Measurements from ENCODE around the gene SCART1.
"Not testable (repeated sequence)": the region's sequence is repeated elsewhere in the genome, so short reads cannot be mapped to it uniquely, and the experiment has no call there.

Gene SCART1

DNA sequence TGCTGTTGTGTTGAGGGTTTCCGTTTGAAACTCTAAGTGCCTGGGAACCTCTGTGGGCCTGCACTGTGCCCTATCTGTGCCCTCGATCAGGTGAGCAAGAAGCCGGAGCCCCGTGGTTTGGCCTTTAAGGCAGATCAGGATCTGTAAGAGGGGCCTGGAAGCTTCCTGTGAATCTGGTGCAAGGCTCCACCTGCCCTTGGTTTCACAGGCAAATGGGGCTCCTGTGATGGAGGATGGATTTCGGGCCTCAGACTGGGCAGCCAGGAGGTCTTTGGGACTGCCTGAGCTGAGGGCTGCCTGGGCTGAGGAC, 21.6 kb downstream of the SCART1 start:
- peak; percentile 63 for DNase-seq

DNA sequence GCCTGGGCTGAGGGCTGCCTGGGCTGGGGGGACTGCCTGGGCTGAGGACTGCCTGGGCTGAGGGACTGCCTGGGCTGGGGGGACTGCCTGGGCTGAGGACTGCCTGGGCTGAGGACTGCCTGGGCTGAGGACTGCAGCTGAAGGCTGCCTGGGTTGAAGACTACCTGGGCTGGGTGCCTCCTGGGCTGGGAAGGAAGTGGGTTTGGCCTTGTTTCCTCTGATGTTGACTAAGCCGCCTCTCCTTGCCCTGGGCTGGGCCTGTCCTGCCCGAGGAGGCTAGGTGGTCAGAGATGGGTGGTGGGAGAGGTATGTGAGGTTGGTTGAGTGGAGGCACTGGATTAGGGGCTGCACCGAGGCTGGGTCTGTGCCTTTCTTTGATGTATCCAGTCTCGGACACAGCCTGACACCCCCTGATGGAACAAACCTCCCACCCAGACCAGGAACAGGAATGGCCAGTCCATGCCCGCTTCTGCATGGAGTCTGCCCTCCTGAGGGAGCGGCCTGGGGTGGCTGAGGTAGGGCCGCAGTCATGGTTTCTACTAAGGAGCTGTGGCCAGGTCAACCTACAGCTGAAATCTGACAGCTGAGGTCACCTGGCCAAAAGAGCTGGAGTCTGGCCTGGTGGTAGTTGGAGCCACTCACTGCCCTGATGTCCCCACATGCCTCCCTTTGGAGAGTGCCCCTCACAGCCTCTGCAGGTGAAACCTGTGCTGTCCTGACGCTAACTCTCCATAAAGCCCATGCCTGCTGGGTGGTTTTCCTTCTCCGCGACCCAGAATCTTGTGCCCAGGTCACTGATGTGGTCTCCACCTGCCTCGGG, 22.3 kb downstream of the SCART1 start:
- no peak for DNase-seq

DNA sequence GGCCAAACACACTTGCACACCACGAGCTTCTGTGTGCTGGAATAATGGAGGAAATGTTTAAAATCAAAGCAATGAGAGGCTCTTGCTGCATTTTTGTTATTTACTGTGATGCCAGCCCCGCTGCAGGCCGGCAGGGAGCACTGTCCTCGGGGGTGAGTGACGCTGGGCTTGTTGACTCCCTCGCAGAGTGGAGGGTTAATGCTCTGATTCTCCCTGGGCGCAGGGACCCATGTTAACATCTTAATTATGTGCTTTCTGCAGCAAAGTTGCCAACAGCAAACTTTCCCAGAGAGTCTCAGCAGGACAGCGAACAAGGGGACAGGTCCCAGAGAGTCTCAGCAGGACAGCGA, 22.9 kb downstream of the SCART1 start:
- DNase-seq, result no peak

DNA sequence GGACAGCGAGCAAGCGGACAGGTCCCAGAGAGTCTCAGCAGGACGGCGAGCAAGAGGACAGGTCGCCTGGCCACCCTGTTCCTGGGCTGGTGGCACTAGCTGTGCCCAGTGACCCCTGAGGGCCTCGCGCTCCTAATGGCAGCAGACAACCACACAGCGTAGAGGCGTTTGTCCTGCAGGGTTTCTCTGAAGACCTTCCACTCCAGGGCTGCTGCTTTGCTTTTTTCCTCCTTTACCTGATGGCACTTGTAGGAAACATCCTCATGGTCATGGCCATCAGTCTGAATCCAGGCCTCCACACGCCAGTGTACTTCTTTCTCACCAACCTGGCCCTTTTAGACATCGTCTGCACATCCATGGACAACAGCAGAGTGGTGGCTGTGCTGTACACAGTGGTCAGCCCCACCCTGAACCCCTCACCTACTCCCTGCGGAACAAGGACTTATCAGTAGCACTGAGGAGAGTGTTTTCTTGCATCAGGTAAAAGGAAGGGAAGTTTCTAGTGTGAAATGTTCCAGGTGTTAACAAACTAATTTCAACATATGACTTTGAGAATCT, 27.4 kb downstream of the SCART1 start:
- DNase-seq, result no peak

DNA sequence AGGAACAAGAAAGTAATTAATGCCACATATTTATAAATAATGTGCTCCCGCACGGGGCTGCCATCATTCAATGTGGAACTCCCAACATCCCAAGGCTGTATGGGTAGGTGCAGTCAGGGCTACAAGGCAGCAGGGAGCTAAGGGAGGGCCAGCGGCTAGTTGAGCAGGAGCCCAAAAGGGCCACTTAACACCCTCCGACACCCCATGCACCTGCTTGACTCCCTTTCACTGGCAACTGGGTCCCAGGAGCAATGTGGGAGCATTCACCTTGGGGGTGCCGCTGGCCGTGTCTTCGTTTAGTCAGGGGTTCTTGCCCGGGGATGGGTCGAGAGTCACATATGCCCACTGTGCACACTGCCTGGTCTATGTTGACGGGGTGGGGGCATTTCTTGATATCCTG, 27.9 kb downstream of the SCART1 start:
- DNase-seq, result no peak

DNA sequence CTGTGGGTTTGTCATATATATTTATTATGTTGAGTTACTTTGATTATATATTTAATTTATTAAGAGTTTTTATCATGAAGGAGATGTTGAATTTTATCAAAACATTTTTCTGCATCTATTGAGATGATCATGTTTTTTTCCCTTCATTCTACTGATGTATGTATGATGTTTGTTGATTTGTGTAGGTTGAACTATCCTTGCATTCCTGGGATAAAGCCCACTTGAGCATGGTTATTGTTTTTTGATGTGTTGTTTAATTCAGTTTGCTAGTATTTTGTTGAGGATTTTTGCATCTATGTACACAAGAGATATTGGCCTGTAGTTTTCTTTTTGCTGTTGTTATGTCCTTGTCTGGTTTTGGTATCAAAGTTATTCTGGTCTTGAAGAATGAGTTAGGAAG, 31.1 kb downstream of the SCART1 start:
- no peak for DNase-seq

DNA sequence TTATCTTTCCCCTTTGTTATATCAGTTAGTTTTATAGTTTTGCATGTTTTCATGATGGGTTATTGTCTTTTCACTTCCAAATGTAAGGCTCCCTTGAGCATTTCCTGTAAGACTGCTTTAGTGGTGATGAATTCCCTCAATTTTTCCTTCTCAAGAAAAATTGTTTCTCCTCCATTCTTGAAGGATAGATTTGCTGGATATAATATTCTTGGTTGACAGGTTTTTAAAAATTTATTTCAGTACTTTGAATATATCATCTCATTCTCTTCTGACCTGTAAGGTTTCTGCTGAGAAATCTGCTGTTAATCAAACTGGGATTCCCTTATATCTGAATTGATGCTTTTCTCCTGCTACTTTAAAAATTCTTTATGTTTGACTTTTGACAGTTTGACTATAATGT, 33.3 kb downstream of the SCART1 start:
- no peak for DNase-seq

DNA sequence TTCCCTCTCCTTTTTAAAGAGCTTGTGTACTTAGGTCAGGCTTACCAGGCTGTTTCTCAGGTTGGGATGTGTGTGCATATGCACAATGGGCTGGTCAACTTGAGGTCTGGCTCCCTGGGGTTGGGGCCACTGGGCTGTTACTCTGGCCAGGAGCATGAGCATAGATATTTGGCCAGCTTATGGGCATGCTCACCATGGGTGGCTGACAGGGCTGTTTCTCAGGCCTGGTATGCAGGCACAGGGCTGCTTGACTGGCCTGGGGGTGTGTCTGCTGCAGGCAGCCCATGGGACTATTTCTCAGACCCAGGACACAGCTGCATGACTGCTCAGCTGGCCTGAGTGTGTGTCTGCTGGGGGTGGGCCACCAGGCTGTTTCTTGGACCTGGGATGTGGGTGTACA, 34.6 kb downstream of the SCART1 start:
- DNase-seq, result no peak

DNA sequence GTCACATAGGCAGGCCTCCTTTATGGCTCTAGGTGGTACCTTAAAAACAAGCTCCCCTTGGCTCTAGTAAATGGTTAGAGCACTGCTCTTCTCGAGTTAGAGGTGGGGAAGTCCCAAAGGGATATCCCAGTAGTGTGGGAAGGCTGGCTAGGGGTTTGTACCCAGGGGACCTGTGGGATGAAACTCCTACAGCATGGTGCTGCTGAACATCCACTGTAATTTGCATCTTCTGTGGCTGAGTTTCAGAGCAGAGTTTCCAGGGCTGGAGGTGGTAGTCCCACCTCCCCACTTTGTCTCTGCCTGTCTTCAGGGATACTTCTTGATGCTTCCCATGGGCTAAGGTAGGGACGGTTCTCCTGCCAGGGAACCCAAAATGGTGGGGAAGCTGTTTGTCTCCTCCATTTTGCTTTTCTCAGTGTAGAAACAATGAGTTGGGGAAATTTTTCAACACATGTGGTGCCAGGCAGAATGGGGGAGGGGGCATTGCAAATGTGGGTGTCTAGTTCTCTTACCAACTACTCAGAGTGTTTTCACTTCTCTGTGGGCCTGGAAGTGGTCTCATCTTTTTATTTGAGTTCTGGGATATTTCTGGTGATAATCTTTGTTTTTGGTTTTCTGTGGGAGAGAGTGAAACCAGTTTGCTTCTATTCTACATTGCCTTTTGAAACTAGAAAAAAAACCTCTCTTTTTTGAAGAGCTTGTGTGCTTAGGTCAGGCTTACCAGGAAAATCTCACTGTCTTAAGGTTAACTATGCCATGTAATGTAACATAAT, 36.3 kb downstream of the SCART1 start:
- peak; percentile 38 for DNase-seq

DNA sequence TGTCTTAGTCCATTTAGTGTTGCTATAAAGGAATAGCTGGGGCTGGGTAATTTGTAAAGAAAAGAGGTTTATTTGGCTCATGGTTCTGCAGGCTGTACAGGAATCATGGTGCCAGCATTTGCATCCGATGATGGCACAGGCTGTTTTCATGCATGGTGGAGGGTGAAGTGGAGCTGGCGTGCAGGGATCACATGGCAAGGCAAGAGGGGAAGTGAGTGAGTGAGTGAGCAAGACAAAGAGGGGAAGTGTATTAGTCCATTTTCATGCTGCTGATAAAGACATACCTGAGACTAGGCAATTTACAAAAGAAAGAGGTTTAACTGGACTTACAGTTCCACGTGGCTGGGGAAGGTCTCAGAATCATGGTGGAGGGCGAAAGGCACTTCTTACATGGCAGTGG, 39.8 kb downstream of the SCART1 start:
- not testable (repeated sequence) for DNase-seq

DNA sequence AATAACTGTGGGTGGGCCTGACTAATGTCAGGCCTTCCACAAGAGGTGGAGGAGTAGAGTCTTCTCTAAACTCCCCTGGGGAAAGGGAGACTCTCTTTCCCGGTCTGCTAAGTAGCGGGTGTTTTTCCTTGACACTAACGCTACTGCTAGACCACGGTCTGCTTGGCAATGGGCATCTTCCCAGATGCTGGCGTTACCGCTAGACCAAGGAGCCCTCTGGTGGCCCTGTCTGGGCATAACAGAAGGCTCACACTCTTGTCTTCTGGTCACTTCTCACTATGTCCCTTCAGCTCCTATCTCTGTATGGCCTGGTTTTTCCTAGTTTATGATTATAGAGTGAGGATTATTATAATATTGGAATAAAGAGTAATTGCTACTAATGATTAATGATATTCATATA, 43.6 kb downstream of the SCART1 start:
- peak; percentile 34 for DNase-seq

DNA sequence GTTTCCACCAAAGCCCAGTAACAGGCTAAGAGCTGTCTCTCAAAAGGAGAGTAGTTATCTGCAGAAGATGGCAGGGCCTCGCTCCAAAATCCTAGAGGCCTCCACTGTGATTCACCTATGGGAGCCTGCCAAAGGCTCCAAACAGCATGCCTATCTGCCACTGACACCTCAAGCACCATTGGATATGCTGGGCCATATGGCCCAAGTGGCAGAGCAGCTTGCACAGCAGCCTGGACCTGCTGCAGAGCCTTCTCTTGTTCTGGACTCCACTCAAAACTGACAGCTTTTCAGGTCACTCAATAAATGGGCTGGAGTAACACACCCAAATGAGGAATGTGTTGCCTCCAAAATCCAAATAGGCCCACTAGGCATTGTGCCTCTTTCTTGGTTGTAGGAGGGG, 45.4 kb downstream of the SCART1 start:
- DNase-seq, result not testable (repeated sequence)

DNA sequence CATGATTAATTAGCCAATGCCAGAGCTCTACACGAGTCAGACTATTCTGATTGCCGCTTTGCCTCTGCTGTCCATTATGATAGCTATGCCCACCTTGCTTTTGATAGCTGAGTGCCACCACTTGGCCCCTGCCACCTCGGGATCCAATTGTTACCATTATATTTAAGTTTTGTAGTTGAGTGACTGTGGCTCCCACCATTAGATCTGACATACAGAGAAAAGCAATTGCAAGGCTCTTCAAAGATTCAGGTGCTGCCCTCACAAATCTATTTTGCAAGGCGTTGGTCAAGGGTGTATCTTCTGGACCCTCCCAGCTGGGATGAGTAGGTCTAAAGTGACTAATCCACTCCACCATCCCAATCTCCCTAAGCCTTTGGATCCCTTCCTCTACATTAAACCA, 47.2 kb downstream of the SCART1 start:
- DNase-seq, result not testable (repeated sequence)

DNA sequence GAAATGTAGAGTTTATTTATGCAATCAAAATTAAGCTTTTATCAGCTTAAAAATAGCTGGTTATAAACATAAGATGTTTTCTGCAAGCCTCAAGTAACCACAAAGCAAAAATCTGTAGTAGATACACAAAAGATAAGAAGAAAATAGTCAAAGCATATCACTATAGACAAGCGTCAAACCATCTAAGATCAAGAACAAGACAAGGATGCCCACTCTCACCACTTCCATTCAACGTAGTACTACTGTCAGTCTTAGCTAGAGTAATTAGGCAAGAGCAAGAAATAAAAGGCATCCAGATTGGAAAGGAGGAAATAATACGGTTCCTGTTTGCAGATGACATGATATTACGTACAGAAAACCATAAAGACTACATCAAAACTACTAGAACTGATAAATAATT, 56.0 kb downstream of the SCART1 start:
- DNase-seq, result no peak

DNA sequence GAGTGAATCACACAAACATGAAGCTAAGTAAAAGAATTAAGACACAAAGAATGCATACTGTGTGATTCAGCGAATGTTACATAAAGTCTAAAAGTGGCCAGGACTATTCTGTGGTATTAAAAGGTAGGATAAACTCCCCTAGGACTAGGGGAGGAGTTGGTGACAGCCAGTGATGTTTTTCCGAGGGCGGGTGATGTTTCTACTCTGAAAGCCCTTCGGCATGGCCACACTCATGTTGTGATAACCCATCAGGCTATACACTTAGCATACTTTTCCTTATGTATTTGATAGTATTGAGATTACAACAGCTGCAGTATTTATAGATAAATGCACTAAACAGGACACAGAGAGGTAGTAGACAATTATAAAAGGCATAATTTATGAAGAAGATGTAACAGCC, 57.7 kb downstream of the SCART1 start:
- no peak for DNase-seq

DNA sequence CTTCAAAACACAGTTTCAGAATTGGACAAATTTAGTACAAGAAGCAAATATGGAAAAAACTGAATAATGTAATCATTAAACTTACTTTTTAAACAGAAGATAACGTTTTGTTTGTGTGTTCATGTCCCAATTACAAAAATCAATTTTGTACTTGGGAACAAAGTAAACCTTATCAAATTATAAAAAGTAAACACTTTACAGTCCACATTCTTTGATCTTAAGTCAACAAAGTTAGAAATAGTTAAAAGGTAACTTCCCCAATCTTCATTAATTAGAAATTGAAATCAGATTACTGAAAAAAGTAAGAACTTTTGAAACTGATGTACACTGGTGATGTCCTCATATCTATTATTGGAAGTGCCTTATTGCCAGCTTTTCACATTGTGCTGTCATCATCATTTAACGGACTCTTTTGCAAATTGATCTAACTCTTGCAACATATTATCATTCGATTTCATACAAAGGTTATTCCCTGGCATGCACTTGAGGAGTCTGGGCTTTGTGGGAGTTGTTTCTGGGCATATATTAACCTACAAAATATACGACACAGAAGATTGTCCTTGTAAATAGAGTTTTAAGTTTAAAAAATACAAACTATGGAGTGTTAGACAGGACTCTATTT, 58.3 kb downstream of the SCART1 start:
- no peak for DNase-seq

DNA sequence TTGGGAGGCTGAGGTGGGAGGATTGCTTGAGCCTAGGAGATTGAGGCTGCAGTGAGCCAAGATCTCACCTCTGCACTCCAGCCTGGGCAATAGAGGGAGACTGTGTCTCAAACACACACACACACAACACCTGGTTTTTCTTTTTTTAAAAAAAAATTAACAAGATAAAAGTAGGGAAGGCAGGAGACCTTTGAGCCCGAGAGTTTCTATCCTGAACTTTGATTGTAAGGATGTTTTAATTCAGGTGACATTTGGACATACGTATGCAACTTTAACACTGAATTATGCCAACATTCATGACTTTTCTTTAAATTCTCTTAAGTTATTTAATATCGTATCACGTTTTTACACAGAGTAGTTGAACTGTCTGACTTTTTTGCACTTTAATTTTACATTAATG, 61.7 kb downstream of the SCART1 start:
- no peak for DNase-seq

DNA sequence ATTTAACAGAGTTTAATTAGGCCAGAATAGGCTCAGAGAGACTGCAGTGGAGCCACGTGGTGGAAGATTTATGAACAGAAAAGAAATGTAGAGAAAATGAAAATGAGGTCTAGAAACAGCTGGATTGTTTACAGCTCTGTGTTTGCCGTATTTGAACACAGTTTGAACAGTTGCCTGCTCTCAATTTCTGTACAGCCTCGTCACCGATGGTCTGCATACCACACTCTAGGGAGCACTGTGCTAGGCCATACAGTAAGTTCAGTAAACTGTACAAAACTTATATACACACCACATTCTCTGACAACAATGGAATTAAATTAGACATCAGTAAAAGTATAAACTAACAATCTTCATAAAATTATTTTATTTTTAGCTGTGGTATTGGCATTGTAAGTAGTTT, 62.3 kb downstream of the SCART1 start:
- no peak for DNase-seq

DNA sequence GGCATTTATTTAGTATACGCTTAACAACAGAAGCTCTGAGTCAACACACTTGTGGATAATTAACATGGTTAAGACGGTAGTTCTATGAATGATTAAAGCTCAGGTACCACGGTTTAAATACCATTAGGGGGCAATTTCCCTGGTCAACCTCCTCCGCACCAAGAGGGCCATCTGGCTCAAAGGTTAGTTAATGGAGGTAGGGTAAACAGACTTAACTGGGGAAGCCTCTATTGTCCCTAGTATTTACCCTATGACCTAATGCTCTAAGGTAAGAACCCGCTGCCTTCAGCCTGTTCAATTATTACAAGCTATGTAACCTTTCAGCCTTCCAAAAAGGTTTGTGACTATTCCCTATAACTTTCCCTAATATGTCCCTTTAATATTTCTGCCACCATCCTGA, 64.8 kb downstream of the SCART1 start:
- DNase-seq, result not testable (repeated sequence)

Data from stimulated activated CD8-positive, alpha-beta memory T cell treated with anti-CD3 and anti-CD28 coated beads, Interleukin-4, amount 100 ng/mL, for 48 hours (primary cell).